CD8-positive, alpha-beta memory T cell (primary cell): Measurements from ENCODE around the gene ADORA1. TPM values are rescaled to one million over a fixed set of nuclear protein-coding genes. Genes with fewer than 3 reads are reported as not detected.

Experiments
- CTCF ChIA-PET: fragments of 350-600 bp; sonication (Branson Sonifier 250); formaldehyde crosslinking; loops from one replicate; lab custom pipeline; 2021; ENCODE audit warnings: antibody characterized with exemption; lab: Charles Lee
- POLR2A ChIA-PET: fragments of 350-600 bp; sonication (Branson Sonifier 250); formaldehyde crosslinking; loops from one replicate; lab custom pipeline; 2021; ENCODE audit warnings: antibody characterized with exemption; lab: Charles Lee
- DNase-seq, 5 donors: peaks; one replicate each; pipeline versions ENCODE4 v3.0.0 to v3.0.0-alpha.2; 2020 to 2022; ENCODE audit warnings: mixed read lengths in 1 of 5
- H3K27ac ChIP-seq: one replicate; pipeline ENCODE4 v1.7.0; 2013; ENCODE audit warnings: low read depth, mild to moderate bottlenecking, low read length, moderate library complexity
- H3K27me3 ChIP-seq: 2 replicates; pipeline ENCODE4 v1.7.0; 2013; ENCODE audit warnings: low read length, mild to moderate bottlenecking; ENCODE audit not compliant: insufficient read depth, poor library complexity, severe bottlenecking
- H3K36me3 ChIP-seq: 2 replicates; pipeline ENCODE4 v1.7.0; 2013; ENCODE audit warnings: mild to moderate bottlenecking, low read length, moderate library complexity; ENCODE audit not compliant: insufficient read depth
- H3K4me1 ChIP-seq: 2 replicates; pipeline ENCODE4 v1.7.0; 2013; ENCODE audit warnings: mild to moderate bottlenecking, low read length, moderate library complexity; ENCODE audit not compliant: insufficient read depth
- H3K4me3 ChIP-seq: 2 replicates; pipeline ENCODE4 v1.7.0; 2013; ENCODE audit warnings: mild to moderate bottlenecking, low read length
- H3K9me3 ChIP-seq: 2 replicates; pipeline ENCODE4 v1.7.0; 2013; ENCODE audit warnings: mild to moderate bottlenecking, low read length
- H3K27ac Mint-ChIP-seq, 8 donors: one replicate each; pipeline ENCODE4 v1.8.0; 2020 to 2021; ENCODE audit warnings: mixed read lengths in 8 of 8, mild to moderate bottlenecking in 6 of 8, inconsistent platforms in 3 of 8, moderate library complexity in 3 of 8
- H3K27me3 Mint-ChIP-seq, 2 donors: one replicate each; pipeline ENCODE4 v1.8.0; 2020 to 2021; ENCODE audit warnings: mixed read lengths in 2 of 2, mild to moderate bottlenecking in 1 of 2, moderate library complexity in 1 of 2
- H3K36me3 Mint-ChIP-seq, 3 donors: one replicate each; pipeline ENCODE4 v1.8.0; 2020 to 2021; ENCODE audit warnings: mixed read lengths in 3 of 3, inconsistent platforms in 1 of 3, mild to moderate bottlenecking in 1 of 3
- H3K4me1 Mint-ChIP-seq, 3 donors: one replicate each; pipeline ENCODE4 v1.8.0; 2020 to 2021; ENCODE audit warnings: mixed read lengths in 3 of 3, inconsistent platforms in 1 of 3, mild to moderate bottlenecking in 1 of 3
- H3K4me3 Mint-ChIP-seq, 7 donors: one replicate each; pipeline ENCODE4 v1.8.0; 2020 to 2021; ENCODE audit warnings: mixed read lengths in 7 of 7, mild to moderate bottlenecking in 6 of 7, moderate library complexity in 4 of 7, inconsistent platforms in 2 of 7
- H3K9me3 Mint-ChIP-seq, 5 donors: one replicate each; pipeline ENCODE4 v1.8.0; 2020 to 2022; ENCODE audit warnings: mixed read lengths in 5 of 5, mild to moderate bottlenecking in 3 of 5, moderate library complexity in 2 of 5, inconsistent platforms in 1 of 5
- polyA plus RNA-seq: library from polyadenylated mRNA; unstranded; fragments of 300-500 nt; fragmentation: Illumina TruSeq; gene quantifications from one replicate; pipeline ENCODE4 v1.2.3, GENCODE V29; 2021
- total RNA-seq, 2 experiments: library from RNA; stranded (reverse); gene quantifications; one replicate each; pipeline ENCODE4 v1.2.3, GENCODE V29; 2021

The ADORA1 gene
- total and polyA plus RNA-seq, 3 experiments from 2014 or later, result not detected

GRCh38 chr1:203190949-203191348 lies 63.4 kb downstream of the ADORA1 start:
- no peak overlapping the region for H3K4me3 ChIP-seq
- Mint-ChIP-seq H3K9me3 (no peaks in the 10 kb centered on the region), H3K27me3 (peaks cover 10 to 19% of the 10 kb centered on the region in 2 donors), H3K27ac (no peak overlapping the region), H3K4me3 (no peak overlapping the region), H3K36me3 (no peaks in the 10 kb centered on the region), H3K4me1 (no peaks in the 10 kb centered on the region)
- H3K27me3 ChIP-seq, result no peaks in the 10 kb centered on the region
- H3K27ac ChIP-seq, result no peak overlapping the region
- no peaks in the 10 kb centered on the region for H3K4me1 ChIP-seq
- ChIA-PET POLR2A (no interaction called here), CTCF (no interaction called here)
- no peak for DNase-seq
- H3K9me3 ChIP-seq, result no peaks in the 10 kb centered on the region
- H3K36me3 ChIP-seq, result no peaks in the 10 kb centered on the region

DNA sequence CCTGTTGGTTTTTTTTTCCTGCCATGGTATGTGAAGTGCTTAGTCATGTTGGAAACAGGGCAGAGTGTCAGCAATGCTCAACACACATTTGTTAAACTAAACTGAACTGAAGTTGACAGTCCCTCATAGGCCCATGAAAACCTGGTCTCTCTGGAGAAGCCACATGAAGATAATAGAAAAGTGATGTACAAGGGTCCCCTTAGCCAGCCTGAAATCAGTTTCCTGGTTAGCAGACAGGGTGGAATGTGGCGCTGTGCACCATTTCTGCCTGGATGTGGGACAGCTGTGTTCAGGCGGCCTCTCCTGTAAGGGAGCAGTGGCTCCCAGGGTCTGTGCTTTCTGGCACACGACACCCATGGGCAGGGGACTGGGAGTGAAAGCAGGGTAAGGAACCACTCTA lies 68.8 kb downstream of the ADORA1 start:
- CTCF ChIA-PET, result interaction anchor here (1.4 to 2.1 kb wide), 2 partner anchors 11 to 157 kb away, joined by 4 to 5 read pairs; partner anchors contain the start of gene CHI3L1

DNA sequence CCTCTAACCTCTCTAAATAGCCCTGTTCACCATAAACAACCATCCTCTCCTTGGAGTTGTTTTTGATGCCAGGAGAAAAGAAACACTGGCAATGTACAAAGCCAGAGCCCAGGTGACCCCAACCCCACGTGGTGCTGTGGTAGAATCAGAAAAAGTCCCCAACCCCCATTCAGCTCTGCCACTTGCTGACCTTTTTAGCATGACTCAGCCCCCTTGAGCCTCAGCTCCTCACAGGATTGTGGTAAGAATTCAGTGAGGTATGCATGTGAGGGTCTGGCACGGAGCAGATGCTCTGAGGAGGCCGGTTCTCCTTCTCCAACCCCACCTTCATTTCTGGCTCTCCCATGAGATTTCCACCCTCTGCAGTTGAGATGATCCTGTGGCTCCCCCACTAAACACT lies 70.1 kb downstream of the ADORA1 start:
- H3K27me3 Mint-ChIP-seq, result peaks cover 16 to 37% of the 10 kb centered on the region in 2 donors
- no peak overlapping the region for H3K4me3 Mint-ChIP-seq
- no peaks in the 10 kb centered on the region for H3K27me3 ChIP-seq
- H3K36me3 ChIP-seq, result no peaks in the 10 kb centered on the region
- no peak for DNase-seq
- no peak overlapping the region for H3K27ac Mint-ChIP-seq
- no peaks in the 10 kb centered on the region for H3K4me1 Mint-ChIP-seq
- no peak overlapping the region for H3K27ac ChIP-seq
- POLR2A ChIA-PET, result no interaction called here
- peaks cover 0 to 2% (median 0%) of the 10 kb centered on the region in 3 donors for H3K36me3 Mint-ChIP-seq
- CTCF ChIA-PET, result no interaction called here
- no peaks in the 10 kb centered on the region for H3K9me3 Mint-ChIP-seq
- no peaks in the 10 kb centered on the region for H3K4me1 ChIP-seq
- no peak overlapping the region for H3K4me3 ChIP-seq
- H3K9me3 ChIP-seq, result no peaks in the 10 kb centered on the region

More for the DNA sequence above, 68.8 kb downstream of the ADORA1 start:
- POLR2A ChIA-PET, result no interaction called here
- Mint-ChIP-seq H3K4me3 (no peak overlapping the region), H3K4me1 (no peaks in the 10 kb centered on the region), H3K36me3 (peaks cover 0 to 2% (median 0%) of the 10 kb centered on the region in 3 donors), H3K27ac (no peak overlapping the region), H3K9me3 (no peaks in the 10 kb centered on the region), H3K27me3 (peaks cover 19 to 37% of the 10 kb centered on the region in 2 donors)
- DNase-seq, result no peak
- H3K4me3 ChIP-seq, result no peak overlapping the region
- no peaks in the 10 kb centered on the region for H3K9me3 ChIP-seq
- no peaks in the 10 kb centered on the region for H3K36me3 ChIP-seq
- H3K27ac ChIP-seq, result no peak overlapping the region
- no peaks in the 10 kb centered on the region for H3K27me3 ChIP-seq
- H3K4me1 ChIP-seq, result no peaks in the 10 kb centered on the region

- Mint-ChIP-seq H3K27me3 (peaks cover 15 to 45% of the 10 kb centered on the region in 2 donors), H3K36me3 (peaks cover 0 to 2% (median 0%) of the 10 kb centered on the region in 3 donors), H3K4me3 (no peak overlapping the region), H3K4me1 (no peaks in the 10 kb centered on the region), H3K27ac (no peak overlapping the region), H3K9me3 (no peaks in the 10 kb centered on the region)
- Histone ChIP-seq H3K36me3 (no peaks in the 10 kb centered on the region), H3K4me1 (no peaks in the 10 kb centered on the region), H3K27me3 (no peaks in the 10 kb centered on the region), H3K9me3 (no peaks in the 10 kb centered on the region), H3K27ac (no peak overlapping the region), H3K4me3 (no peak overlapping the region)
- no peak for DNase-seq
- ChIA-PET CTCF (no interaction called here), POLR2A (no interaction called here)
Measured at GRCh38 chr1:203199002-203199401, 71.5 kb downstream of the ADORA1 start.

DNA sequence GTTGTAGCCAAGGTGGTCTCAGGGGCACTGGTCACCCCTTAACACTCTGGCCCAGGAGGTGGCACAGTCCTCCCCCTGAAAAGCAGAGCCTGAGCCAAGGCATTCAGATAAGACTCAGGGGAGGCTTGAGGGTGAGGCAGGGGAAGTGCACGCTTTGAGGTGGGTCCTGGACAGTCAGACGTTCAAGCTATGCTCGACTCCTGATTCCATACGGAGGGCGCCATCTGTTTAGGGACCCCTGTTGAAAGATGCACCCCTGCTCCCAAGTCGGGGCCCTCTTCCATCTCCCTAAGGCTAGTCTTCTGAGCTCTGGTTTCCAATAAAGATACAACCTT lies 71.9 kb downstream of the ADORA1 start:
- no peaks in the 10 kb centered on the region for H3K9me3 ChIP-seq
- Mint-ChIP-seq H3K4me3 (no peak overlapping the region), H3K27me3 (peaks cover 15 to 42% of the 10 kb centered on the region in 2 donors), H3K4me1 (no peaks in the 10 kb centered on the region), H3K9me3 (no peaks in the 10 kb centered on the region), H3K27ac (no peak overlapping the region), H3K36me3 (peaks cover 0 to 2% (median 0%) of the 10 kb centered on the region in 3 donors)
- no peaks in the 10 kb centered on the region for H3K4me1 ChIP-seq
- POLR2A ChIA-PET, result no interaction called here
- no peaks in the 10 kb centered on the region for H3K27me3 ChIP-seq
- CTCF ChIA-PET, result no interaction called here
- H3K36me3 ChIP-seq, result no peaks in the 10 kb centered on the region
- no peak overlapping the region for H3K27ac ChIP-seq
- no peak overlapping the region for H3K4me3 ChIP-seq
- DNase-seq, result no peak

GRCh38 chr1:203199816-203200571 lies 72.5 kb downstream of the ADORA1 start:
- Histone ChIP-seq H3K27me3 (no peaks in the 10 kb centered on the region), H3K27ac (no peak overlapping the region), H3K36me3 (no peaks in the 10 kb centered on the region), H3K4me1 (no peaks in the 10 kb centered on the region), H3K4me3 (no peak overlapping the region), H3K9me3 (no peaks in the 10 kb centered on the region)
- ChIA-PET CTCF (no interaction called here), POLR2A (no interaction called here)
- no peak overlapping the region for H3K4me3 Mint-ChIP-seq
- H3K27ac Mint-ChIP-seq, result no peak overlapping the region
- H3K9me3 Mint-ChIP-seq, result no peaks in the 10 kb centered on the region
- no peak for DNase-seq
- H3K27me3 Mint-ChIP-seq, result peaks cover 15 to 42% of the 10 kb centered on the region in 2 donors
- no peaks in the 10 kb centered on the region for H3K4me1 Mint-ChIP-seq
- peaks cover 0 to 2% (median 0%) of the 10 kb centered on the region in 3 donors for H3K36me3 Mint-ChIP-seq

- no peak overlapping the region for H3K4me3 Mint-ChIP-seq
- H3K9me3 Mint-ChIP-seq, result no peaks in the 10 kb centered on the region
- H3K9me3 ChIP-seq, result no peaks in the 10 kb centered on the region
- H3K27ac ChIP-seq, result no peak overlapping the region
- peaks cover 0 to 2% (median 0%) of the 10 kb centered on the region in 3 donors for H3K36me3 Mint-ChIP-seq
- no peak for DNase-seq
- no peak overlapping the region for H3K4me3 ChIP-seq
- ChIA-PET POLR2A (no interaction called here), CTCF (no interaction called here)
- H3K4me1 ChIP-seq, result no peaks in the 10 kb centered on the region
- H3K4me1 Mint-ChIP-seq, result no peaks in the 10 kb centered on the region
- H3K27me3 Mint-ChIP-seq, result peaks cover 10 to 42% of the 10 kb centered on the region in 2 donors
- H3K36me3 ChIP-seq, result no peaks in the 10 kb centered on the region
- H3K27me3 ChIP-seq, result no peaks in the 10 kb centered on the region
- H3K27ac Mint-ChIP-seq, result no peak overlapping the region
Measured at GRCh38 chr1:203200916-203201315, 73.4 kb downstream of the ADORA1 start.

DNA sequence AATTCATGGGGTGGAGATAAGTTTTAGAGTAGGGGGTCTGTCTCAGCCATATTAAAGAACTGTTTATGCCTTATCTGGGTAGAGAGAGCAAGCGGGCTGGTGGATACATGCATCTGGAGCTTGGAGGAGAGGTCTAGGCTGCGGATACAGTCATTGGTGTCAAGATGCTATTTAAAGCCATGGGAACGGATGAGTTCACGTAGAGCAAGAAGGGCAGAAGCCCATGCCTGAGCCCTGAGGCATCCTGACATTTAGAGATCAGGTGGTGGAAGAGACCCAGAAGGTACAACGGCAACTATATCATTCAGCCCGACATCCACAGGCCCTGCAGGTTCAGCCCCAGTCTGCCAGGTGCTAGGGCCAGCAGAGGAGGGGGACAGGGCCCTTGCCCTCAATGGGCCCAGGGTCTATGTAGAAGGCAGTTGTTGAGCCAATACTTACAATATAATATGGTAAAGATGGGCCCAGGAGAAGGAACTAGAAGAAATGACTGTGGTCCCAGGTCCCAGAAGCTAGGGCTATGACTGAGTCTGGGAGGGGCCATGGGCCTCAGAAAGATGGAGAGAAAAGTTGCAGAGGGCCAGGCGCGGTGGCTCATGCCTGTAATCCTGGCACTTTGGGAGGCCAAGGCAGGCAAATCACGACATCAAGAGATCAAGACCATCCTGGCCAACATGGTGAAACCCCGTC lies 74.1 kb downstream of the ADORA1 start:
- Histone ChIP-seq H3K4me3 (no peak overlapping the region), H3K9me3 (no peaks in the 10 kb centered on the region), H3K27ac (no peak overlapping the region), H3K27me3 (no peaks in the 10 kb centered on the region), H3K4me1 (no peaks in the 10 kb centered on the region), H3K36me3 (no peaks in the 10 kb centered on the region)
- peaks cover 10 to 42% of the 10 kb centered on the region in 2 donors for H3K27me3 Mint-ChIP-seq
- ChIA-PET POLR2A (no interaction called here), CTCF (no interaction called here)
- H3K36me3 Mint-ChIP-seq, result peaks cover 0 to 2% (median 0%) of the 10 kb centered on the region in 3 donors
- DNase-seq, result no peak
- H3K27ac Mint-ChIP-seq, result peak overlapping the region in 1 of 8 donors; percentile 0
- no peaks in the 10 kb centered on the region for H3K9me3 Mint-ChIP-seq
- no peaks in the 10 kb centered on the region for H3K4me1 Mint-ChIP-seq
- H3K4me3 Mint-ChIP-seq, result no peak overlapping the region
